ENCODE results near the gene USP38.
"Not testable (repeated sequence)": the region's sequence is repeated elsewhere in the genome, so short reads cannot be mapped to it uniquely, and the experiment has no call there.

The USP38 gene

DNA sequence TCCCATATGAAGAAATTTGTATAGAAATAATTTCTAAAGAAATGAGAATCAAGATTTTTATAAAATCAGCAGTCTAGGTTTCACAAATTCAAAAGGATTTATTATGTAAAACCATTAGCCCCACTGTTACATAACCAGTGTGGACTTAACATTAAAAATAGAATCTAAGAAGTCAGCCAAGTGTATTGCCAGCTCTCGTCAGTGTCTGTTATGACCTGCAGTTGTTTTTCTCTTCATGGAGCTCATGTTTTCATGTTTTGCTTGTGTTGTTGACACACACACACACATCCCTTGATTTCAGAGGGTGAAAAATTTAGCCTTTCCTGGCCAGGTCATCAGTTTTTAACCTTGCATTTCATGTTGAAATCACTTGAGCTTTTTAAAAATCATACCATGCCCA is 39.5 kb downstream of the USP38 start:
- no peak for DNase-seq

DNA sequence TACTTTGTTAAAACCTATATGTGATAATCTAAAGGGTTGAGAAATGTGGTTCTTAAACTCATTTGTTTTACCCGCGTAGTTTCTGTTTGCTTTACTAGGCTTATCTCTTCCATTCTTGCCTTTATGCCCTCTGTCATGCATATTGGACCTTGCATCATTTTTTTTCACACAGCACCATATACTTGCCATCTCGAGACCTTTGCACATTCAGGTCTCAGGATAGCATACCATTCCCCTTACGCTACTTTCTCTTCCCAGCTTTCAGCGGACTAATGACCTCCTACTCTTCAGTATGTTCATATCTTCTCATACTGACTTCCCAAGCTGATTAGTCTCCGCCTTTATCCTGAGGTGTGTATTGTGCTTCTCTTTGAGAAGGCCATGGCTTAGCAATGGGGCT is 40.5 kb downstream of the USP38 start:
- DNase-seq, result no peak

DNA sequence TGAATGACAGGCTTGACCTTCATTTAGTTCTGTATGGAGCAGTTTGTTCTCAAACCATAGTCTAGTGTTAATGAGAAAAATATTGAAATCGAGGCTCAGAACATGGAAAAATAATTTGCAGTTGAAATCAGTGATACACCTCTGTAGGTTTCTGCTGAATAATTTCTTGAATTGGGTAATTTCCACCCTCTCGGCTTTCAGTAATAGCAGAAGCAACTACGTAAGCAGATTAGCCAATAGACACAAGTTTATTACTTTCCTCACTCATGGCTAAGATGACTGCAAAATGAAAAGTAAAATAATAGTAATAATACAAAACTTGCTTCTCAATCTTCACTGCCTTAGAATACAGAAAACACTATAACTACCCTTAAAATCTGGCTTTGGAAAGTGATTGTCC is 46.0 kb downstream of the USP38 start:
- no peak for DNase-seq

DNA sequence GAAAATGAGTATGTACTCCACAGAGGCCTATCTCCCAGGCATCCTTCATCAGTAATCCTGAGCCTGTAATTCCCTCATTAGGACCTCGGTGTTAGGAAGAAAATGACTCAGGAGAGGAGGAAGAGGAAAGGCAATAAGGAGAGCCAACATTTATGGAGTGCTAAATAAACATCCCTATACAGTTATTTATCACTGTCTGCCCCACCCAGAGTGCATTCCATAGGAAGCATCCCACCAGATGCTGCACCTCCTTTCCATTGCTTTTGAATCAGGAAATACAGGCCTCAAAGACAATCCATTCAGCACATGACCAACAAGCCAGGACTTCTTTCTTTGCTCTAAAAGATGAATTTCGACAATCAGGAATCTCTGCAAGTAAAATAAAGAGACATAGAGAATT is 47.6 kb downstream of the USP38 start:
- no peak for DNase-seq

DNA sequence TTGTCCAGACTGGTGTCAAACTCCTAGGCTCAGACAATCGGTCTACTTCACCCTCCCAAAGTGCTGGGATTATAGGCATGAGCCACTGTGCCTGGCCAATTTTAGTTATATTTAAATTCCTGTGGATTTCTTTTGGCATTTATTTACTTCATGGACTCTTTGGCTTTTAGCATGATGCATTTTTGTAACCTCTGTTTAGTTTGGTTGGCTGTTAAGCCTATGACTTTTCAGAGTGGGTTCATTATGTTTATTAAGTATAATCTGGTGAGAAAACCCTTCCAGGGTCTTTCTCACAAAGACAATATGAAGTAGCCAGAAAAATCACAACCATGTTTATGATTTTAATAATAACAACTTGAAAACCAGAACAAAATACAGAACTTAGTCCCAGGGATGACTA is 49.4 kb downstream of the USP38 start:
- no peak for DNase-seq

DNA sequence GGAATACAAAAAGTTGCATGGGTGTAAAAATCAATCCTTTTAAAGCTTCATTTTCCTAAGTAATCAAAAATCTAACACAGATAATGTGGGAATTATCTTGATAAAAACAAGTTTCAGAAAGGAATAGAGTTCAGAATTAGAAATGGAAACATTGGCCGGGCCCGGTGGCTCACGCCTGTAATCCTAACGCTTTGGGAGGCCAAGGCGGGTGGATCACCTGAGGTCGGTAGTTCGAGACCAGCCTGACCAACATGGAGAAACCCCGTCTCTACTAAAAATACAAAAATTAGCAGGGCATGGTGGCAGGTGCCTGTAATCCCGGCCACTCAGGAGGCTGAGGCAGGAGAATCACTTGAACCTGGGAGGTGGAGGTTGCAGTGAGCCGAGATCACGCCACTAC is 52.5 kb downstream of the USP38 start:
- DNase-seq, result not testable (repeated sequence)

DNA sequence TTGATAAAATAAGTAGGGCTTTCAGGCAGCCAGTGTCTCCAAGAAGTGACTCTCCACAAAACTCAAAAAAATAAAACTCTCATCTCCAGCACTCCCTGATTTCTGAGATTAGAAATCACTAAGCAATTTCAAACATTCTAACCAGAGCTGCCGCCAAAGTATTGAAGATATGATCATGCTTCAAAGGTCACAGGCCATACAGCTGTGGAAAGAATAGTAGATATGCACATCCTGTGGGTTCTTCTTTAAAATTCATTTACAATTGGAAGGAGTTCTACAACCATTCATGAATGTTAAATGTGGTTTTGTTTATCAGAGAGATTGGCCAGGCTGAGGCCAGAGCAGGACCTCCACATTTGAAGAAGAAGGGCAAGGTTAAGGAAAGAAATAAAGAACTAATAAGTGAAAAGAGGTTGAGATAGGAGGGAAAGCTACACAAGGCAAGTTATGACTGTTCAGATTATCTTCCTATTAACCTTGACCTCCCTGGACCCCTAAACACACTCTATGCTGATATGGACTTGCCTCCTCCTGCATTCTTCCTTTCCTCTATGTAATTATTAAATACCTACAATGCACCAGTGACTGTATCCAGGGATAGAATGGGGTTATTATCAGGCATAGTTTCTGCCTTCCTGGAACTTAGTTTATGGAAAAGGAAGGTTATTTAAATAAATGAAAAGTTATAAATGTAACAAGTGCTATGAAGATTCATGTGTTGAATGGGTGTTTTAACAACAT is 56.4 kb downstream of the USP38 start:
- no peak for DNase-seq

DNA sequence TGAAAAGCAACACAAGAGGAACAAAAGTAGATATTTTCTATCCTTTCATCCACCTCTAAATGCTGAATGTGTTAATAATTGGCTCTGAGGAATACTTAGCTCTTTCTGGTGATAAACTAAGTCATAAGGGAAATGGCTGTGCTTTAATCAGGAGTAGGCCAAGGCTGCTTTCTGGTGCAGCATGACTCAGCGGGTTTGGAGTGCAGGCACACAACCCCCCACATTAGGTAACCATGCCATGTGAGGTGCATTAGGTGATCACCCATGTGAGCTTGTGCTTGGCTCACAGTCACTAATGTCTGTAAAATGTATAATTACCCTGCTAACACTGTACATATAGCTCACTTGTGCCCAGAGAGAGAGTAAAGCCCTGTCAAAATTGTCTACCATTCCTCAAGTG is 57.2 kb downstream of the USP38 start:
- no peak for DNase-seq

DNA sequence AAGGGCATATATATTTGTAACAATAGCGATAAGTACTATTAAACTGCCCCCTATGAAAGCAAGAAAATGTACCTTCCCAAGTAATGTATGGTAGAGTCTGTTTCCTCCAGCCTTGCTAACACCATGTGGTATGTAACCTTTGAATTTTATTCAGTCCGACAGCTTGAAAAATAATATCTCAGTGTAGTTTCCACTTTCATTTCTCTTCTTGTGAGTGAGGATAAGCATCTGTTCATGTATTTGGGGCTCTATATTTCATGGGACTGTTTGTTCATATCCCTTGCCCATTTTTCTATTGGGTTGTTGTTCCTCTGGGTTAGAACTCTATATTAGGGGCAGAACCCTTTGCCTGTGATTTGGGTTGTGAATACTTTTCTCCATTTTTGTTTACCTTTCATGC is 58.3 kb downstream of the USP38 start:
- DNase-seq, result no peak

DNA sequence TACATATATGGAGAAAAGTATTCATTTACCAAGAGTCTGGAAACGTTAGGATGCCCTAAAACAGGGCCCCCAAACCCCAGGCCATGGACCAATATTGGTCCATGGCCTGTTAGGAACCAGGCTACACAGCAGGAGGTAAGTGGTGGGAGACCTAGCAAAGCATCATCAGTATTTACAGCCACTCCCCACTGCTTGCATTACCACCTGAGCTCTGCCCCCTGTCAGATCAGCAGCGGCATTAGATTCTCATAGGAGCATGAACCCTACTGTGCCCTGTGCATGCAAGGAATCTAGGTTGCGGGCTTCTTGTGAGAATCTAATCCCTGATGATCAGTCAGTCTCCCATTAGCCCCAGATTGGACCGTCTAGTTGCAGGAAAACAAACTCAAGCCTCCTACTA is 62.3 kb downstream of the USP38 start:
- DNase-seq, result no peak

DNA sequence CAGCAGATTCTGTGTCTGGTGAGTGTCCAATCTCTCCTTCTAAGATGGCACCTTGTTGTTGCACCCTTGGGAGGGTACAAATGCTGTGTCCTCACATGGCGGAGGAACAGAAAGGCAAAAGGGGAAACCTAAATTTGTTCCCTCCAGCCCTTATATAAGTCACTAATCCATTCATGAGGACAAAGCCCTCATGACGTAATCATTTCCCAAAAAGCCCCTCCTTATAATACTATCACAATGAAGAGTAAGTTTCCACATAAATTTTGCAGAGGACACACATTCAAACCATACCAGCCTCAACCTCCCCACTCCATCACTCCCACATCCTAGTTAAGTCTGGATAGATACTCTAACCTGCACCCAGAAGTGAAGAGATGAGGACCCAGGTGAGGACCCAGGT is 63.1 kb downstream of the USP38 start:
- DNase-seq, result no peak

DNA sequence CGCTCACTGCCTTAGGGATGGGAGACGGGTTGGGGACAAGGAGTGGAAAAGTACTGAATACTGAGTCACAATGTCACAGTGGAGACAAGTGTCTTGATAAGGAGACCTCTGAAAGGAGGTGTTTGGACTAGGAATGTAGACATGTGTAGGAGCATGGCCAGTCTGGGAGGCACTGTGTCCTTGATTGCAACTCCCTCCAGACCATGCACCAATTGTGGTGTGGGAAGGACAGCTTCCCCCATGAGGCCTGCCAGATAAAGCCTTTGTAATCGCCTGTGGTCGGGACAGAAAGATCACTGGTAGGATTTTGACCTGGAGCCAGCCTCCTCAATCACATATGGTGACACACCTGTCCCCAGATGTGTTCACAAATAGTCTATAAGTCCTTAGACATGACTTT is 64.1 kb downstream of the USP38 start:
- DNase-seq, result no peak

DNA sequence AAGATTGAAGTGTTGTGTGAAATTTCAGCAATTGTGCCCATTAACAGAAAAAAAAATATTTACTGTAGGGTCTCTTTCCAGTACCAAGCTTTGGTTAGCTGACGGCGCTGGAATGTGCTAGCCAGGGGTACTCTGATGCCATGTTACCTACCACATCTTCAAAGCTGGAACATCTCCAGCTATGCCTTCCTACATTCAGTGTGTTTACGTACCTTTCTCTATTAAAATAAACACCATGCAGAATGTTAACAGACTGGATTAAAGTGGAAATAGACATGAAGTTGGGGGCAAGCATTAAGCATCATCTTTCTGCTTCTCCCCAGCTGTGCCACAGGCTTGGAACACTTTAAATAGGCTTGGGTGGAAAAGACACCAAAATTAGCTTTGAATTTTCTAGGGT is 65.9 kb downstream of the USP38 start:
- DNase-seq, result no peak

DNA sequence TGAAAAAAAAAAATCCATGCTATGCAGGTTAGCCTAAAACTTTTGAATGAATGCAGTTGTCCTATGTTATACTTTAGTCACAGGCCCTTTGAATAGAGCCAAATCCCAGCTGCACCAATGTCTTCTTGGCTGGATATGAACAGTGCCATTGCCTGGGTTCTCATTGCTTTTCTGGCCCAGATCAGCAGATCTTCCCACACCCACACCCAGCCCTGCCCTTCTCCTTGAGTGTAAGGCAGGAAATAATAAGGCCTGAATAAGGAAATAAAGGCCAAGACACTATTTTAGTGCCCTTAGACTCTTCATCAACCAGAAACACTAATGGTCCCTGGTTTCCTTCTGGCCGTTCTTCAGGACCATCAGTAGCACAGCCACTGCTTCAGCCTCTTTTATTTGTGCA is 66.6 kb downstream of the USP38 start:
- DNase-seq, result no peak

DNA sequence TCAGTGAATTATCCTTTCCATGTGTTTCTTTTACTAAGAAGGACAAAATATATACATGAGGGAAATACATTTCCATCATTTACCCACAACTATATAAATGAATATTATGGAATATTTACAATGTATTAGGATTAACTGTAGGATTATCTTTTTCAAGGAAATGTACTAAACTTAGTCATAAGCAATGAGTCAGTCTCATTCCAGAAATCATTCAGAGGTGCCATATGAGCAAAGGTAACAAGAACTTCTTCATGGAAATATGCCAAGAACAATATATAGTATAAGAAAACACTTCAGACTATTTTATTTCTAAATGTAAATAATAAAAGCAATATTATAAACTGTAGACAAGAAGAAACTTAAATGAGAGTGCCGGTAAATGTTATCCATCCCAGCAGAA is 67.1 kb downstream of the USP38 start:
- DNase-seq, result no peak

DNA sequence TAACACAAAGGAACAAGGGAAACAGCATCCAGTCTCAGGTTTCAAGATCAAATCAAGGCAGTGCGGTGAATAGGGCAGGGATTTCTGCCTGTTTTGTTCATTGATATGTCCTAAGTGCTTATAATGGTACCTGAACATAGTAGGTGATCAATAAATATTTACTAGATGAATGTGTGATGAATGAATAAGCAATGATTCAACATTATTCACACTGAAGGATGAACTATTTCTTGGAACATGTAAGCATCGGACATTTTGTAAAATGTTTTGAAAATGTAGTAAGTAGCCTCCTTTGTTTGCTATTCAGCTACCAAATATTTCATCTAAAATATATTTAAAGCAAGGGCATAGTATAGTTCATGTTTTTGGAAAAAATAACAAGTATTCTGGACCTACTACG is 67.8 kb downstream of the USP38 start:
- no peak for DNase-seq

DNA sequence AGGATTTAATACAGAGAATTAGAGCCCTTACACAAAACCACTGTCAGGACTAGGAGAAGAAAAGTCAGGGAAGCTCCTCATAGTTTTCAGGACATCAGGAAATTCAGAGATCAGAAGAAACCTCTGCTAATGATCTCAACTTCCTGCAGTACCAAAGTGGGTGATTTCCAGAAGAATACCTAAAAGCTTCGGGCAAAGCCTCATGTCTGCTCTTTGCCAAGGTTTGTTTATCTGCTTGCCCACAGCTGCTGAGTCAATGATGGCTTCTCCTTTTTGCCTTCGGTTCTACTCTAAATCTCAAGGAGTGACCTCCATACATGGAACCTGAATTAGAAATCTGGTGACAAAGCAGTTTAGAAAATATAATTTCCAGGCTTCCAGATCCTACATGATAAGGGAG is 68.4 kb downstream of the USP38 start:
- DNase-seq, result no peak

DNA sequence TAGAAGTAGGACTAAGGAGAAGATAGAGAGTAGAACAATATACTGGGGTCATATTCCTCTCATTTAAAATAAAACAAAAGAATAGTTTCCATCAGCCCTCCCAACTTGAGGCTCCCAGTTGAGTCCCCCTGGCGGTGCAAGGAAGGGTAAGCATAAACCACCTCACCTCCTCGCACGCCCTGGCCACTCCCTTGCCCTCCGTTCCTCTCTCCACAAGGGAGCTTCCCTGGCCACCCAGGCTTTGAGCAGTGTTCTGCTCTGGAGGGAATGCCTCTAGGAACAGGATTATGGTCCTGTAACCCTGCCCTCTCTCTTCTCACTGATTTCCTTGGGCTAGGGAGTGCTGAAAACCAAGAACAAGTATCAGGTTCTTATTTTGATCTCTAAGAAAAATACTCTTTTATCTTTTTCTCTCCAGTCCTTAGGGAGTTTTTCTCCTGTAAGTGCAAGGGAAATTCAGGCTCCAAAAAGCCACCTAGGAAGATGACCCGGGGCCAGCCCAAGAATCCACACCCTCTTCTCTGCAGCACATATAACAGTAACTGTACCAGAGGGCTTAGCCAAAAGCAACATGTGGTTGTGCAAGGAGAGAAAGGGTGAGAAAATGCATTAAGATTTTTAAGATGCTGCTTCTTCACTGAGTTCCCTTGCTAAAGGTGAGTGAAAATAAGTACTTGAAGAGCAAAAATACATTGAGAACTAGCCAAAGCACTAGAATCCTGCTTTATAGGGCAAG is 69.9 kb downstream of the USP38 start:
- DNase-seq, result no peak

DNA sequence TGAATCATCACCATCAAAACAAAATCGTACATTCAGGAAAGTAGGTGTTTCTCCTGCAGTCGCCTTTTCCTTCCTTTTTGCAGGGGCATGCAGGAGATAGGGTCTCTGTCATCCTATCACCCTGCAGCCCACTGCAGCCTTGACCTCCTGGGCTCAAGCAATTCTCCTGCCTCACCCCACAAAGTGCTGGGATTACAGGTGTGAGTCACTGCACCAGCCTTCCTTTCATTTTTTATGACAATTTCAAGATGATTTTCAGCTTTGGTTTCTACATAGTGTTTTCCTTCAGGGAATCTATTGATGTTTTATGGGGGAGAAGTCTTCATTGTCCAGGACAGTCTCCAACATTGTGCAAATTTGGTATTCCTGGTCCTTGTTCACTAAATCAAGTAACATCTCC is 71.7 kb downstream of the USP38 start:
- DNase-seq, result no peak

DNA sequence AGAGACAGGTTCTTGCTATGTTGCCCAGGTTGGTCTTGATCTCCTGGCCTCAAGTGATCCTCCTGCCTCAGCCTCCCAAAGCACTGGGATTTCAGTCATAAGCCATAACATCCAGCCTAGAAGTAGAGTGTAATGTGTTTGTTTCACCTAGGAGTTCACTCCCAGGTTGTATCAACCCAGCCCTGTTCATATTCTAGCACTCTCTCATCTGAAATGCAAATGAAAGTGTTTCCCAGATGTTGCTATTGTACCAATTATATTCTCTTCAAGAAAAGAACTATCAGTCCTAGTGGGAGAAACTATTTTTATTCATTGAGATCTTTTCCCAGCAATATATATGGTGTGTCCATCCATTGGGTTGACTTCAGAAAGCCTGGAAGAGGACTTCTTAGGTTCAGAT is 72.6 kb downstream of the USP38 start:
- DNase-seq, result no peak

DNA sequence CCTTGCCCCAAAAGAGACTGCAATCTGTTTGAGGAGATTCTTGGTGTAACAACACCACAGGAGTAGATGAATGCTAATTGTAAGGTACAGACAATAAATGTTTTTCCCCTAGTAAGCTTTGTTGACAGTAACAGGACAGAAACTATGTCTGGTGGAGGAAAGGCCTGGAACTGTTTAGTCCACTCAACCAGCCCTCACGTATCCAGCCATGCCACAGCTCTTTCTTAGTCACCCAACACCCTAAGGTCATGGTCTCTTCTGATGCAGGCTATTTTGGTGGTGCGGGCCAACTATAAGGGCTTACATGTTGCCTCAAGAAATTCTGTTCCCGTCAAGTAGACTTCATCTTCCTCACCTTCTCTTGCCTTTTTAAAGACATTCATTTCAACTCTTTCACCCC is 76.0 kb downstream of the USP38 start:
- no peak for DNase-seq

DNA sequence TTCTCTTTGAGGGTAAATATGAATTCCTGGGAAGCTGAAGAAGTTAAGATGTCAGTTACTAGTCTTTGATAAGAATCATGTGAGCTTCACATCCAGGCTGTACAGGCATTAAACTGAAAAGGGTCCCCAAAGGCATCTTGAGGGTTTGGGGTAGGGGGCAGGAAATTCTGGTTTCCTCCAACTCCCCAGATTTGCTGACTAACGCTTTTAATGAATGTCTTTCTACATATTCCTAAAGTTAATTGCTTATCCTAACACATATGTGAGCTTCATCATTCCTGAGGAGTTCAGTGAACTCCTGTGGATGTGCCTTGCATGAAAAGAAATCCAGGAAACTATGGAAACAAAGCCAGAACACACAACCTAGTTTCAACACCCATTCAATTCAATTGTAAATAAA is 78.1 kb downstream of the USP38 start:
- no peak for DNase-seq

DNA sequence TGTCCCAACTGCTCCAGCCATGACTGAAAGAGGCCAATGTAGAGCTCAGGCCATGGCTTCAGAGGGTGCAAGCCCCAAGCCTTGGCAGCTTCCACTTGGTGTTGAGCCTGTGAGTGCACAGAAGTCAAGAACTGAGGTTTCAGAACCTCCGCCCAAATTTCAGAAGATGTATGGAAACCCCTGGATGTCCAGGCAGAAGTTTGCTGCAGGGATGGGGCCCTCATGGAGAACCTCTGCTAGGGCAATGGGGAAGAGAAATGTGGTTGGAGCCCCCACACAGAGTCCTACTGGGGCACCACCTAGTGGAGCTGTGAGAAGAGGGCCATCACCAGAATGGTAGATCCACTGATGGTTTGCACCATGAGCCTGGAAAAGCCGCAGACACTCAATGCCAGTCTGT is 83.0 kb downstream of the USP38 start:
- not testable (repeated sequence) for DNase-seq

DNA sequence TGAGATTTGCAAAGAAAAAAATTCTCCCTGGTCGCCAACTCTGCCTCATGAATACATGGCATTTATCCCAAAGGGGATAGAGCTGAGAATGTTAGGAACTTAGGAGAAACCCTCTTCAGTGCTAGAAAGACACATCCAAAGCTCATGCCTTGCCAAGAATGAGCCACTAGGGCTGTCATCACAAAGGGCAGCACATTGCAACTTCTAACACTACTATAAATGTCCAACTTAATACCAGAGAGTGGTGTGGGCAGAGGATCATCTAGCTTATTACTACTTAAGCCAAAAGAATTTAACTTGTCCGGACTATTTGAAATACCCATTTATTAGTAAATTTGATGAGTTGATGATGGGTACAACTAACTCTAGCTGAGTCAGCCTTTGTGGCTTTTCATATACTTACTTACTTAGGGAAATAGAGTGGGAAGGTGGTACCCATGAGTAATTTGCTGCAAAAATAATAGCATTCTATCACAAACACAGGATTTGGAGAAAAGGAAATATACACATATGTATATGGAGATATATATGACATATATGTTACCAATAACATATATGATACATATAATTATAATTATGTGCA is 85.6 kb downstream of the USP38 start:
- no peak for DNase-seq

All from cortex of kidney (tissue), 1 donor.